DOHH2 (cell line): ENCODE results near the gene NFRKB.

Experiments used
- H3F3A ChIP-seq: fragments of 200-600 bp; sonication (generic), shearing (Covaris generic); 2 replicates; pipeline ENCODE4 v1.6.0; 2016; ENCODE audit warnings: antibody characterized with exemption, mild to moderate bottlenecking; ENCODE audit not compliant: control insufficient read depth, insufficient read depth
- H3K27ac ChIP-seq: fragments of 200-600 bp; sonication (generic); 2 replicates; pipeline ENCODE4 v1.5.1; 2014; ENCODE audit warnings: low read depth, mild to moderate bottlenecking, low read length, moderate library complexity
- H3K27me3 ChIP-seq: fragments of 200-600 bp; sonication (generic); 2 replicates; pipeline ENCODE4 v1.6.1; 2014; ENCODE audit warnings: mild to moderate bottlenecking, low read length, mixed read lengths; ENCODE audit not compliant: control insufficient read depth
- H3K36me3 ChIP-seq: fragments of 200-600 bp; sonication (generic); 2 replicates; pipeline ENCODE4 v1.6.1; 2014; ENCODE audit warnings: mild to moderate bottlenecking, low read length, moderate library complexity, mixed read lengths; ENCODE audit not compliant: control insufficient read depth
- H3K4me1 ChIP-seq: fragments of 200-600 bp; sonication (generic); 2 replicates; pipeline ENCODE4 v1.6.1; 2014; ENCODE audit warnings: mild to moderate bottlenecking, low read length, mixed read lengths; ENCODE audit not compliant: control insufficient read depth
- H3K4me2 ChIP-seq: fragments of 200-600 bp; sonication (generic); 2 replicates; pipeline ENCODE4 v1.6.0; 2014; ENCODE audit warnings: mild to moderate bottlenecking, low read length, moderate library complexity
- H3K4me3 ChIP-seq: fragments of 200-600 bp; sonication (generic); 2 replicates; pipeline ENCODE4 v1.5.1; 2014; ENCODE audit warnings: mild to moderate bottlenecking, low read length, mixed read lengths
- H3K79me2 ChIP-seq: fragments of 200-600 bp; sonication (generic); 2 replicates; pipeline ENCODE4 v1.6.1; 2014; ENCODE audit warnings: mild to moderate bottlenecking, low read length, mixed read lengths; ENCODE audit not compliant: control insufficient read depth
- H3K9me2 ChIP-seq: fragments of 200-600 bp; sonication (generic); replicated peaks from 2 replicates; pipeline ENCODE4 v1.6.1; 2014; ENCODE audit warnings: mild to moderate bottlenecking, low read length, mixed read lengths; ENCODE audit not compliant: control insufficient read depth
- H3K9me3 ChIP-seq: fragments of 200-600 bp; sonication (generic); 2 replicates; pipeline ENCODE4 v1.6.1; 2014; ENCODE audit warnings: antibody characterized with exemption, low read length, mixed read lengths; ENCODE audit not compliant: control insufficient read depth, insufficient read depth
- H4K20me1 ChIP-seq: fragments of 200-600 bp; sonication (generic); 2 replicates; pipeline ENCODE4 v1.6.0; 2014; ENCODE audit warnings: low read depth, mild to moderate bottlenecking, antibody characterized with exemption, low read length, moderate library complexity; ENCODE audit not compliant: control insufficient read depth, insufficient read depth
- CTCF ChIP-seq: fragments of 200-600 bp; sonication (generic); IDR thresholded peaks from one replicate; pipeline ENCODE4 v1.5.1; 2014; ENCODE audit warnings: antibody characterized with exemption, mild to moderate bottlenecking, low read depth, low read length; ENCODE audit not compliant: poor library complexity, severe bottlenecking
- EZH2phosphoT487 ChIP-seq: fragments of 200-600 bp; sonication (generic); IDR thresholded peaks from 2 replicates; pipeline ENCODE4 v1.6.1; 2017; ENCODE audit warnings: borderline replicate concordance, mild to moderate bottlenecking, antibody characterized with exemption, low read length, moderate library complexity, mixed read lengths

The NFRKB gene

GRCh38 chr11:129935723-129936122 lies 40.3 kb upstream of the NFRKB start:
- Histone ChIP-seq H3K79me2 (peaks cover 21% of the 10 kb centered on the region), H3K9me3 (no peaks in the 10 kb centered on the region), H3K4me1 (peaks cover 34% of the 10 kb centered on the region), H3K9me2 (no peaks in the 10 kb centered on the region), H4K20me1 (no peaks in the 10 kb centered on the region), H3K36me3 (peaks cover 88% of the 10 kb centered on the region), H3F3A (peaks cover 2% of the 10 kb centered on the region; the same call in 1 of the 2 replicates), H3K4me3 (no peak overlapping the region), H3K27ac (no peak overlapping the region), H3K27me3 (no peaks in the 10 kb centered on the region), H3K4me2 (no peak overlapping the region)
- TF ChIP-seq EZH2phosphoT487 (no peak), CTCF (no peak)

GRCh38 chr11:129933891-129934290 lies 38.5 kb upstream of the NFRKB start:
- Histone ChIP-seq H3K27me3 (no peaks in the 10 kb centered on the region), H3F3A (no peaks in the 10 kb centered on the region)
- no peak for TF ChIP-seq CTCF
- TF ChIP-seq EZH2phosphoT487: no peak

GRCh38 chr11:129933262-129933661 lies 37.9 kb upstream of the NFRKB start:
- no peak overlapping the region for H3K27ac ChIP-seq
- no peak for TF ChIP-seq CTCF
- TF ChIP-seq EZH2phosphoT487: no peak
- peaks cover 4% of the 10 kb centered on the region for H3K79me2 ChIP-seq
- peaks cover 91% of the 10 kb centered on the region for H3K36me3 ChIP-seq
- no peak overlapping the region for H3K4me3 ChIP-seq
- no peaks in the 10 kb centered on the region for H3K9me3 ChIP-seq
- H3K4me2 ChIP-seq: no peak overlapping the region
- no peaks in the 10 kb centered on the region for H3K27me3 ChIP-seq
- no peaks in the 10 kb centered on the region for H3F3A ChIP-seq
- H3K9me2 ChIP-seq: no peaks in the 10 kb centered on the region
- H3K4me1 ChIP-seq: peaks cover 9% of the 10 kb centered on the region
- H4K20me1 ChIP-seq: no peaks in the 10 kb centered on the region

More at GRCh38 chr11:129933891-129934290, 38.5 kb upstream of the NFRKB start:
- no peaks in the 10 kb centered on the region for H3K9me2 ChIP-seq
- peaks cover 91% of the 10 kb centered on the region for H3K36me3 ChIP-seq
- no peaks in the 10 kb centered on the region for H4K20me1 ChIP-seq
- H3K4me1 ChIP-seq: peaks cover 15% of the 10 kb centered on the region
- H3K9me3 ChIP-seq: no peaks in the 10 kb centered on the region
- H3K79me2 ChIP-seq: peaks cover 10% of the 10 kb centered on the region
- no peak overlapping the region for H3K27ac ChIP-seq
- H3K4me3 ChIP-seq: no peak overlapping the region
- no peak overlapping the region for H3K4me2 ChIP-seq
